ENCODE data around the gene TGFBR3. TPM values are rescaled to one million over a fixed set of nuclear protein-coding genes. Genes with fewer than 3 reads are reported as not detected.

TGFBR3 gene
- total and polyA plus RNA-seq, 2 of the 8 experiments (the other 6 are each of a cell fraction or from before 2014, with no cell fraction given): 2.0 to 6.1 TPM

DNA sequence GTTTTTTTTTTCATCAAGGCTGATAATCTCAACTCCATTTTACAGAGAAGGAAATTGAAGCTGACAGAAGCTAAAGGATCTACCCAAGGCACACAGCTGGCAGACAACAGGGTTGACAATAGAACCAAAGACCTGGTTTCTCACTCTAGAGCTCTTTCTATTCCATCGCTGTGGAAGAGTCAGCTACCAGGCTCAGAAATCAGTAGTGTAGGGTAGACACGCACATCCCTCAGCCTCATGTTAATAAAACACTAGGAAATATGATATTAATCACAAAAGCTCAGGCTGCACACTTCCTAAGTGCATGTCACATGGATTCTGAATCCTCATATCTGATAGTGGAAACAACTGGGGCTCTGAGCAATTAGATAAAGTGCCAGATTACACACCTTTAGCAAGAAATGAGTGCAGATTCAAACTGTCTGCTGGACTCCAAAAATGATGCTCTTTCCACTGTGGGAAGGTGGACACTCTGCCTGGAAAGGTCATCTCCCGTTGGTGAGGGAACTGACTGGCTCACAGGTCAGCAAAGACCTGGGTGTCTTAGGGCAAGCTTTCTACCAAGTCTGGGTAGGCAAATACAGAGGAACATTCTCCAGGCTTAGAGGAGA is 139.1 kb downstream of the TGFBR3 start:
- no peak overlapping the region for H2BK20ac ChIP-seq (ENCODE audit: low read length)
- H3K9ac ChIP-seq (replicated peaks in 1 of 4; ENCODE audit: extremely low read depth in 1 of 4, low read depth in 3 of 4, low read length in 3 of 4): no peak overlapping the region
- peaks cover 8 to 10% of the 10 kb centered on the region in 2 experiments; a peak in 2 of 4 replicates for H3K9me3 ChIP-seq (ENCODE audit: insufficient read depth in 2 of 2, low read depth in 1 of 2, low read length in 1 of 2)
- H4K91ac ChIP-seq (replicated peaks; ENCODE audit: insufficient read length, low read length): no peak overlapping the region
- POLR2A ChIA-PET (ENCODE audit: partially characterized antibody): interaction anchor here (0.7 kb wide), 1 partner anchor 247 kb away, joined by 3 read pairs; no protein-coding TSS in a partner anchor
- no peak overlapping the region for H3K56ac ChIP-seq (replicated peaks; ENCODE audit: insufficient read length, low read depth, low read length)
- H3K18ac ChIP-seq (ENCODE audit: extremely low read depth, low read length): no peak overlapping the region
- H2BK5ac ChIP-seq (ENCODE audit: low read depth, low read length): no peak overlapping the region
- no peak overlapping the region for H4K8ac ChIP-seq (ENCODE audit: extremely low read depth, insufficient read depth, low read length)
- H3K4ac ChIP-seq (replicated peaks; ENCODE audit: insufficient read length, low read depth, low read length): no peak overlapping the region
- CTCF ChIA-PET (ENCODE audit: partially characterized antibody): interaction anchor here (1.5 kb wide), 1 partner anchor 10 kb away, joined by 3 read pairs; no protein-coding TSS in a partner anchor
- FAIRE-seq (no peak), DNase-seq (ENCODE audit: low read depth in 1 of 2, low spot score in 2 of 2) (no peak)
- no peak for TF ChIP-seq TCF12 (IDR thresholded peaks at IDR 0.05; ENCODE audit: low read depth, low read length)
- no peak for TF ChIP-seq TBP (IDR thresholded peaks at IDR 0.05; ENCODE audit: low read depth, low read length)
- TF ChIP-seq ASH2L (IDR thresholded peaks at IDR 0.05; ENCODE audit: low read length): no peak
- no peak for TF ChIP-seq SP4 (IDR thresholded peaks at IDR 0.05; ENCODE audit: low read length)
- TF ChIP-seq CHD1 (IDR thresholded peaks at IDR 0.05; ENCODE audit: low read depth, low read length): no peak
- TF ChIP-seq SIX5 (IDR thresholded peaks at IDR 0.05; ENCODE audit: low read depth, low read length): no peak
- no peak for TF ChIP-seq RNF2 (IDR thresholded peaks at IDR 0.05; ENCODE audit: borderline replicate concordance, low read depth, low read length, missing control alignments, poor library complexity, severe bottlenecking)
- no peak for TF ChIP-seq HDAC6 (IDR thresholded peaks at IDR 0.05; ENCODE audit: low read depth, low read length)
- TF ChIP-seq SIN3A (conservative IDR thresholded peaks at IDR 0.05 in 1 of 2, IDR thresholded peaks at IDR 0.05 in 1 of 2; ENCODE audit: low read depth in 1 of 2, low read length in 2 of 2): no peak
- no peak for TF ChIP-seq POLR2A (IDR thresholded peaks at IDR 0.05; ENCODE audit: control extremely low read depth in 1 of 2, low read depth in 2 of 2, low read length in 2 of 2)
- TF ChIP-seq, protein P1, sequence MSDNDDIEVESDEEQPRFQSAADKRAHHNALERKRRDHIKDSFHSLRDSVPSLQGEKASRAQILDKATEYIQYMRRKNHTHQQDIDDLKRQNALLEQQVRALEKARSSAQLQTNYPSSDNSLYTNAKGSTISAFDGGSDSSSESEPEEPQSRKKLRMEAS (IDR thresholded peaks at IDR 0.05): no peak
- TF ChIP-seq SUZ12 (IDR thresholded peaks at IDR 0.05; ENCODE audit: low read length): no peak
- TF ChIP-seq HDAC2 (IDR thresholded peaks at IDR 0.05; ENCODE audit: borderline replicate concordance in 1 of 2, low read depth in 2 of 2, low read length in 2 of 2): no peak
- no peaks in the 10 kb centered on the region; a peak in 1 of 8 replicates for H3K36me3 ChIP-seq (ENCODE audit: control insufficient read depth in 2 of 4, insufficient read depth in 4 of 4, low read length in 3 of 4)
- H3K27me3 ChIP-seq (replicated peaks in 1 of 4; ENCODE audit: control insufficient read depth in 3 of 4, extremely low read depth in 1 of 4, insufficient read depth in 3 of 4, low read length in 3 of 4): no peaks in the 10 kb centered on the region
- no peaks in the 10 kb centered on the region for H4K20me1 ChIP-seq (replicated peaks in 1 of 2; ENCODE audit: control insufficient read depth in 1 of 2, insufficient read depth in 2 of 2, low read length in 2 of 2)
- H3K4me1 ChIP-seq (replicated peaks in 1 of 4; ENCODE audit: control insufficient read depth in 3 of 4, insufficient read depth in 4 of 4, low read length in 3 of 4): peaks cover 0 to 5% (median 2%) of the 10 kb centered on the region in 4 experiments; a peak in 1 of 7 replicates
- H4K5ac ChIP-seq (ENCODE audit: insufficient read length, low read depth, low read length): no peak overlapping the region
- H3K14ac ChIP-seq (ENCODE audit: insufficient read length): no peak overlapping the region
- H2BK12ac ChIP-seq (ENCODE audit: low read depth, low read length): no peak overlapping the region
- H3K23me2 ChIP-seq (ENCODE audit: low read depth, low read length): no peaks in the 10 kb centered on the region
- no peak overlapping the region for H2AK5ac ChIP-seq (ENCODE audit: low read depth, low read length)
- 93% methylated on average over 3 of the region's 3 CpGs; no CpG with 5 or more reads in 1 of the 2 experiments for WGBS, 2 experiments (ENCODE audit: extremely low coverage in 1 of 2, insufficient coverage in 1 of 2, insufficient read length in 1 of 2, insufficient replicate concordance in 2 of 2, low coverage in 1 of 2, low lambda C conversion rate in 2 of 2, missing lambda C conversion rate in 1 of 2)
- H3K23ac ChIP-seq (ENCODE audit: insufficient read length): no peak overlapping the region
- no peaks in the 10 kb centered on the region for H3K79me2 ChIP-seq (ENCODE audit: control insufficient read depth in 1 of 2, insufficient read depth in 2 of 2, low read length in 2 of 2)
- H2BK120ac ChIP-seq (replicated peaks; ENCODE audit: low read depth, low read length): no peak overlapping the region
- no peak overlapping the region for H3K4me3 ChIP-seq (ENCODE audit: extremely low read depth in 1 of 4, insufficient read depth in 2 of 4, low read depth in 3 of 4, low read length in 4 of 4)
- H2BK15ac ChIP-seq (ENCODE audit: low read length): no peak overlapping the region
- no peak overlapping the region for H3K27ac ChIP-seq (ENCODE audit: low read depth, low read length)
- no peaks in the 10 kb centered on the region for H3K79me1 ChIP-seq (ENCODE audit: low read depth, low read length)
- H2AFZ ChIP-seq (ENCODE audit: low read length): no peak overlapping the region
- H3K4me2 ChIP-seq (ENCODE audit: insufficient read depth in 1 of 2, low read depth in 2 of 2, low read length in 2 of 2): no peak overlapping the region

All from H1 (cell line).